PC-9 (cell line): Measurements from ENCODE around the gene HSPA1B.

Experiments
- EZH2 ChIP-seq: fragments of 200-600 bp; sonication (generic); IDR thresholded peaks from 2 replicates; pipeline ENCODE4 v1.8.0; 2017; ENCODE audit warnings: antibody characterized with exemption, low read depth
- TF ChIP-seq, protein P1 (sequence below): fragments of 200-600 bp; sonication (generic); conservative IDR thresholded peaks from 2 replicates; pipeline ENCODE4 v1.6.1; 2017; ENCODE audit warnings: mixed run types, antibody characterized with exemption, mild to moderate bottlenecking, moderate library complexity

DNA sequence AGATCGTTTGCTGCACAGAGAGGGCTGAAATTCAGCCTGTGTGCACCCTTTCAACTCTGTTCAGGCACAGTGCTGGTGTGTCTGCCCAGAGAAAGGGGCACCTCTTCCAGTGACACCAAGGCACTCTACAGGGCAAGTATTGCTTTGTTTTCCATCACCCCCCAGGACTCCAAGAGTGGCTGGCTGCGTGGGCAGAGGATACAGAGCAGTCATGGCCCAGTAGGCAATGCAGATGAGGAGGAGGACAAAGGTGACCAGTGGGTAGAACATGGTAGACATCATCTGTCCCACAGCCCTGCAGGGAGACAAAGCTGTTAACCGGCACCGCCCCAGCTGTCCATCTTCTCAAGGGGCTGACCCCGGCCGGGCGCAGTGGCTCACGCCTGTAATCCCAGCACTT is 41.8 kb downstream of the HSPA1B start:
- TF ChIP-seq, protein P1, sequence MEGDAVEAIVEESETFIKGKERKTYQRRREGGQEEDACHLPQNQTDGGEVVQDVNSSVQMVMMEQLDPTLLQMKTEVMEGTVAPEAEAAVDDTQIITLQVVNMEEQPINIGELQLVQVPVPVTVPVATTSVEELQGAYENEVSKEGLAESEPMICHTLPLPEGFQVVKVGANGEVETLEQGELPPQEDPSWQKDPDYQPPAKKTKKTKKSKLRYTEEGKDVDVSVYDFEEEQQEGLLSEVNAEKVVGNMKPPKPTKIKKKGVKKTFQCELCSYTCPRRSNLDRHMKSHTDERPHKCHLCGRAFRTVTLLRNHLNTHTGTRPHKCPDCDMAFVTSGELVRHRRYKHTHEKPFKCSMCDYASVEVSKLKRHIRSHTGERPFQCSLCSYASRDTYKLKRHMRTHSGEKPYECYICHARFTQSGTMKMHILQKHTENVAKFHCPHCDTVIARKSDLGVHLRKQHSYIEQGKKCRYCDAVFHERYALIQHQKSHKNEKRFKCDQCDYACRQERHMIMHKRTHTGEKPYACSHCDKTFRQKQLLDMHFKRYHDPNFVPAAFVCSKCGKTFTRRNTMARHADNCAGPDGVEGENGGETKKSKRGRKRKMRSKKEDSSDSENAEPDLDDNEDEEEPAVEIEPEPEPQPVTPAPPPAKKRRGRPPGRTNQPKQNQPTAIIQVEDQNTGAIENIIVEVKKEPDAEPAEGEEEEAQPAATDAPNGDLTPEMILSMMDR = no peak
- TF ChIP-seq EZH2 = no peak
